GM18861 (cell line): ENCODE measurements around the gene TLR1.
A peak's percentile ranks its signal among the peaks of the same experiment; 100 is the strongest.
"Not testable (repeated sequence)": the region's sequence is repeated elsewhere in the genome, so short reads cannot be mapped to it uniquely, and the experiment has no call there.

ENCODE experiments used
- ATAC-seq: cut with Tn5 transposase; IDR thresholded peaks from one replicate; pipeline ENCODE4 v1.9.1; 2021; ENCODE audit not compliant: unreplicated experiment

Gene TLR1

GRCh38 chr4:38777925-38778324 is 26.7 kb downstream of the TLR1 start:
- not testable (repeated sequence) for ATAC-seq

GRCh38 chr4:38775326-38775725 is 29.3 kb downstream of the TLR1 start:
- ATAC-seq = no peak

GRCh38 chr4:38774181-38774955 is 30.2 kb downstream of the TLR1 start:
- ATAC-seq = no peak

- not testable (repeated sequence) for ATAC-seq
Observed at GRCh38 chr4:38770281-38770680, 34.3 kb downstream of the TLR1 start.

GRCh38 chr4:38769857-38770256 is 34.7 kb downstream of the TLR1 start:
- no peak for ATAC-seq

- ATAC-seq = no peak
Observed at GRCh38 chr4:38769441-38769840, 35.1 kb downstream of the TLR1 start.

- ATAC-seq = no peak
Observed at GRCh38 chr4:38768968-38769394, 35.6 kb downstream of the TLR1 start.

- not testable (repeated sequence) for ATAC-seq
Observed at GRCh38 chr4:38766940-38767339, 37.7 kb downstream of the TLR1 start.

- ATAC-seq = no peak
Observed at GRCh38 chr4:38765382-38765781, 39.2 kb downstream of the TLR1 start.

- ATAC-seq = no peak
Observed at GRCh38 chr4:38764277-38764676, 40.3 kb downstream of the TLR1 start.

GRCh38 chr4:38762560-38762959 is 42.0 kb downstream of the TLR1 start:
- no peak for ATAC-seq

- no peak for ATAC-seq
Observed at GRCh38 chr4:38759790-38760122, 44.8 kb downstream of the TLR1 start.

GRCh38 chr4:38759113-38759789 is 45.3 kb downstream of the TLR1 start:
- no peak for ATAC-seq

- ATAC-seq = no peak
Observed at GRCh38 chr4:38757945-38758600, 46.5 kb downstream of the TLR1 start.

- ATAC-seq = no peak
Observed at GRCh38 chr4:38752941-38753806, 51.4 kb downstream of the TLR1 start.

- ATAC-seq = peak; percentile 96
Observed at GRCh38 chr4:38752372-38752940, 52.1 kb downstream of the TLR1 start.

GRCh38 chr4:38751341-38752010 is 53.1 kb downstream of the TLR1 start:
- ATAC-seq = no peak

- no peak for ATAC-seq
Observed at GRCh38 chr4:38749336-38749735, 55.3 kb downstream of the TLR1 start.

- ATAC-seq = no peak
Observed at GRCh38 chr4:38747629-38748028, 57.0 kb downstream of the TLR1 start.
